K562 (cell line): ENCODE data around the gene IL13. TPM values are rescaled to one million over a fixed set of nuclear protein-coding genes. Genes with fewer than 3 reads are reported as not detected.
A peak's percentile ranks its signal among the peaks of the same experiment; 100 is the strongest.

Experiments used
- ARID1B ChIP-seq: fragments of 450-650 bp; IDR thresholded peaks from 2 replicates; pipeline ENCODE4 v1.6.1; 2016; ENCODE audit warnings: antibody characterized with exemption, mild to moderate bottlenecking, inconsistent platforms
- BDP1 ChIP-seq: IDR thresholded peaks from 3 replicates; pipeline ENCODE4 v1.6.1; 2011; ENCODE audit not compliant: insufficient read length, insufficient read depth
- BRCA1 ChIP-seq, 2 experiments: fragments of 450-650 bp in 1 of 2; sonication (generic) in 1 of 2; formaldehyde crosslinking in 1 of 2; IDR thresholded peaks; 2 replicates each; pipeline versions ENCODE4 v1.5.0 to v1.6.1; 2017 to 2020; ENCODE audit warnings: mild to moderate bottlenecking in 1 of 2, missing genetic modification reagents in 1 of 2
- C11orf30 ChIP-seq: fragments of 450-650 bp; IDR thresholded peaks from 2 replicates; pipeline ENCODE4 v1.6.1; 2016; ENCODE audit warnings: low read depth, mild to moderate bottlenecking
- FOXM1 ChIP-seq, 2 experiments: fragments of 450-650 bp in 1 of 2; sonication (generic) in 1 of 2; formaldehyde crosslinking in 1 of 2; IDR thresholded peaks; 2 replicates each; pipeline versions ENCODE4 v1.6.1 to v1.9.0; 2017 to 2022; ENCODE audit warnings: low read depth in 2 of 2, mild to moderate bottlenecking in 2 of 2, missing genetic modification reagents in 1 of 2, moderate library complexity in 1 of 2
- KLF6 ChIP-seq: fragments of 250-450 bp; sonication (Bioruptor Pico); IDR thresholded peaks from 2 replicates; pipeline ENCODE4 v1.4.0; 2020; ENCODE audit warnings: mild to moderate bottlenecking, moderate library complexity, borderline replicate concordance
- MEF2D ChIP-seq: conservative IDR thresholded peaks from 2 replicates; pipeline ENCODE4 v1.6.1; 2016; ENCODE audit warnings: low read depth, missing genetic modification characterization, missing compliant biosample characterization
- NELFE ChIP-seq: IDR thresholded peaks from 2 replicates; pipeline ENCODE4 v1.6.1; 2011; ENCODE audit warnings: mild to moderate bottlenecking; ENCODE audit not compliant: insufficient read depth, insufficient read length
- NFE2 ChIP-seq: IDR thresholded peaks from 2 replicates; pipeline ENCODE4 v1.6.1; 2014; ENCODE audit warnings: antibody characterized with exemption, low read depth
- RFX5 ChIP-seq: IDR thresholded peaks from 2 replicates; pipeline ENCODE4 v1.6.1; 2011; ENCODE audit warnings: low read depth, mild to moderate bottlenecking, improper control_type of control experiment, low read length
- TAF15 ChIP-seq: fragments of 200-400 bp; formaldehyde crosslinking; IDR thresholded peaks from 2 replicates; pipeline ENCODE4 v1.6.1; 2017; ENCODE audit warnings: mild to moderate bottlenecking, low read depth, low read length, moderate library complexity
- ZBTB8A ChIP-seq: fragments of 450-650 bp; IDR thresholded peaks from 2 replicates; pipeline ENCODE4 v1.6.1; 2018; ENCODE audit warnings: mild to moderate bottlenecking, moderate library complexity; ENCODE audit not compliant: partially characterized antibody
- ZNF316 ChIP-seq: fragments of 450-650 bp; IDR thresholded peaks from 2 replicates; pipeline ENCODE4 v1.6.1; 2016
- ZNF75A ChIP-seq: fragments of 450-650 bp; formaldehyde crosslinking; IDR thresholded peaks from 2 replicates; pipeline ENCODE4 v1.4.0; 2020; ENCODE audit warnings: mild to moderate bottlenecking
- ZZZ3 ChIP-seq: fragments of 450-650 bp; IDR thresholded peaks from 2 replicates; pipeline ENCODE4 v1.6.1; 2016; ENCODE audit warnings: antibody characterized with exemption, mild to moderate bottlenecking, moderate library complexity
- polyA plus RNA-seq, 8 experiments: library from polyadenylated mRNA; depleted of rRNA in 4 of 8; stranded (reverse) in 5 of 8; unstranded in 3 of 8; fragments of >200 nt; fragmentation: Nextera tagmentation in 2 of 8; fragmentation: Illumina TruSeq in 1 of 8; extraction: Ambion mirVana in 2 of 8; extraction: Trizol in 1 of 8; gene quantifications; 2 replicates each; pipeline versions ENCODE4 v1.2.1 to v1.2.3, GENCODE V29; 2011 to 2014; ENCODE audit warnings: inconsistent platforms in 1 of 8, missing spikeins in 1 of 8
- total RNA-seq, 7 experiments: library from RNA; depleted of rRNA in 6 of 7; stranded (reverse); fragments of >200 nt in 6 of 7; fragmentation: Illumina TruSeq in 2 of 7; extraction: Trizol in 2 of 7; gene quantifications; 2 replicates each; pipeline versions ENCODE4 v1.2.1 to v1.2.3, GENCODE V29; 2011 to 2021; ENCODE audit warnings: low replicate concordance in 1 of 7
- TF ChIP-seq, protein P1 (sequence below): fragments of 200-800 bp; sonication (Bioruptor generic); IDR thresholded peaks from 2 replicates; pipeline ENCODE4 v1.6.1; 2017; ENCODE audit warnings: missing genetic modification characterization, missing compliant biosample characterization
- TF ChIP-seq, protein P2 (sequence below): fragments of 250-450 bp; sonication (Bioruptor Pico); IDR thresholded peaks from 2 replicates; pipeline ENCODE4 v1.4.0; 2020; ENCODE audit warnings: borderline replicate concordance
- TF ChIP-seq, protein P3 (sequence below), 2 experiments: fragments of 150-350 bp in 1 of 2; IDR thresholded peaks; 2 replicates each; pipeline ENCODE4 v1.6.1; 2012 to 2016; ENCODE audit warnings: low read depth in 2 of 2, low read length in 2 of 2, mild to moderate bottlenecking in 1 of 2, moderate library complexity in 1 of 2

Gene IL13
- total and polyA plus RNA-seq, 9 of the 15 experiments (the other 6 are each of a cell fraction or from before 2014, with no cell fraction given), result not detected

DNA sequence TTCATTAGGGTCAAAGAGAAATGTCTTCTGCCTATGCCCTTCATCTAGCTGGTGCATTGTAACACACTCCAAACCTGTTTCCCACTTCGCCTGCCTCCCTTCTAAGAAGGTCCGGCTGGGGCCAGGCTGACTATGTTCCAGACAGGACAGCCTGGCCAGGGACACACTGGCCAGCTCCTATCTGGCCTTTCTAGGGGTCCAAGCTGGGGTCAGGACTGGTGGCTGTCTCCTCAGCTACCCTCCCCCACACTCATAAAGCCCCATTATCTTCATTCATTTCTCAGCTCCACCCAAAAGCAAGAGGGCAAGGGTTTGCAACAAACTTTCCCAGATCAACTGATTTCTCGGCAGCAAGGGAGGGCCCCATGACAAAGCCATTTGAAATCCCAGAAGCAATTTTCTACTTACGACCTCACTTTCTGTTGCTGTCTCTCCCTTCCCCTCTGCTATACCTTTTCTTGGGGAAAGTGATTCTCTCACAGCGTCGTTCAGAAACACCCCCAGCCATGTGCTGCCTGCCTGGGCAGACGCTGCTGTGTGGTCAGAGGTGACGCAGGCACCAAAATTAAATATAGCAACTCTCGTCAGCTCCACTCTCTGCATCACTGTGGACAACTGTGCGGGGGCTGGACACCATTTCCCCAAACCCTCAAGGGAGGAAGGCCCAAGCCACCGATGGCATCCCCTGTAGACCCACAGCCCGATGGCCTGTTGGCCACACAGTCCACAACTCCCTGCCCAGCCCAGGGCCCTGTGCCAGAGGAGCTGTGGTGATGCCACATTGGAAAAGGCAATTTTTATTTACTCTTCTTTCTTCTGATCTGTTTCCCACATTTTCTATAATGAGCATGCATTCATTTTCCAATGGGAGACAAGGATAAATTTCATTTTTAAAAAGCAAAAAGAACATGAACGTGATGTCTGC is 6.1 kb downstream of the IL13 start (continued):
- no peak for TF ChIP-seq BDP1
- TF ChIP-seq MEF2D (tag), result peak; percentile 75
- TF ChIP-seq RFX5, result no peak
- peak; percentile 69 for TF ChIP-seq ARID1B
- peak; percentile 64 for TF ChIP-seq NFE2
- no peak for TF ChIP-seq ZBTB8A
- TF ChIP-seq ZZZ3, result no peak
- TF ChIP-seq BRCA1 (IDR thresholded peaks at IDR 0.05), result no peak
- no peak for TF ChIP-seq BRCA1 (CRISPR knock-in tag; IDR thresholded peaks at IDR 0.05)
- no peak for TF ChIP-seq NELFE
- TF ChIP-seq, protein P1, sequence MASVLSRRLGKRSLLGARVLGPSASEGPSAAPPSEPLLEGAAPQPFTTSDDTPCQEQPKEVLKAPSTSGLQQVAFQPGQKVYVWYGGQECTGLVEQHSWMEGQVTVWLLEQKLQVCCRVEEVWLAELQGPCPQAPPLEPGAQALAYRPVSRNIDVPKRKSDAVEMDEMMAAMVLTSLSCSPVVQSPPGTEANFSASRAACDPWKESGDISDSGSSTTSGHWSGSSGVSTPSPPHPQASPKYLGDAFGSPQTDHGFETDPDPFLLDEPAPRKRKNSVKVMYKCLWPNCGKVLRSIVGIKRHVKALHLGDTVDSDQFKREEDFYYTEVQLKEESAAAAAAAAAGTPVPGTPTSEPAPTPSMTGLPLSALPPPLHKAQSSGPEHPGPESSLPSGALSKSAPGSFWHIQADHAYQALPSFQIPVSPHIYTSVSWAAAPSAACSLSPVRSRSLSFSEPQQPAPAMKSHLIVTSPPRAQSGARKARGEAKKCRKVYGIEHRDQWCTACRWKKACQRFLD (CRISPR knock-in tag), result peak; percentile 76; the same call in 1 of the 2 replicates
- no peak for TF ChIP-seq ZNF75A
- TF ChIP-seq, protein P2, sequence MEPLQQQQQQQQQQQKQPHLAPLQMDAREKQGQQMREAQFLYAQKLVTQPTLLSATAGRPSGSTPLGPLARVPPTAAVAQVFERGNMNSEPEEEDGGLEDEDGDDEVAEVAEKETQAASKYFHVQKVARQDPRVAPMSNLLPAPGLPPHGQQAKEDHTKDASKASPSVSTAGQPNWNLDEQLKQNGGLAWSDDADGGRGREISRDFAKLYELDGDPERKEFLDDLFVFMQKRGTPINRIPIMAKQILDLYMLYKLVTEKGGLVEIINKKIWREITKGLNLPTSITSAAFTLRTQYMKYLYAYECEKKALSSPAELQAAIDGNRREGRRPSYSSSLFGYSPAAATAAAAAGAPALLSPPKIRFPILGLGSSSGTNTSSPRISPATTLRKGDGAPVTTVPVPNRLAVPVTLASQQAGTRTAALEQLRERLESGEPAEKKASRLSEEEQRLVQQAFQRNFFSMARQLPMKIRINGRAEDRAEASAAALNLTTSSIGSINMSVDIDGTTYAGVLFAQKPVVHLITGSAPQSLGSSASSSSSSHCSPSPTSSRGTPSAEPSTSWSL, result peak; percentile 84; the same call in 1 of the 2 replicates
- TF ChIP-seq ZNF316, result 0 out of 2 replicates have a peak, but pooled peaks have one; percentile 22
- no peak for TF ChIP-seq KLF6 (CRISPR knock-in tag)
- TF ChIP-seq C11orf30, result no peak
- no peak for TF ChIP-seq TAF15
- TF ChIP-seq, protein P3, sequence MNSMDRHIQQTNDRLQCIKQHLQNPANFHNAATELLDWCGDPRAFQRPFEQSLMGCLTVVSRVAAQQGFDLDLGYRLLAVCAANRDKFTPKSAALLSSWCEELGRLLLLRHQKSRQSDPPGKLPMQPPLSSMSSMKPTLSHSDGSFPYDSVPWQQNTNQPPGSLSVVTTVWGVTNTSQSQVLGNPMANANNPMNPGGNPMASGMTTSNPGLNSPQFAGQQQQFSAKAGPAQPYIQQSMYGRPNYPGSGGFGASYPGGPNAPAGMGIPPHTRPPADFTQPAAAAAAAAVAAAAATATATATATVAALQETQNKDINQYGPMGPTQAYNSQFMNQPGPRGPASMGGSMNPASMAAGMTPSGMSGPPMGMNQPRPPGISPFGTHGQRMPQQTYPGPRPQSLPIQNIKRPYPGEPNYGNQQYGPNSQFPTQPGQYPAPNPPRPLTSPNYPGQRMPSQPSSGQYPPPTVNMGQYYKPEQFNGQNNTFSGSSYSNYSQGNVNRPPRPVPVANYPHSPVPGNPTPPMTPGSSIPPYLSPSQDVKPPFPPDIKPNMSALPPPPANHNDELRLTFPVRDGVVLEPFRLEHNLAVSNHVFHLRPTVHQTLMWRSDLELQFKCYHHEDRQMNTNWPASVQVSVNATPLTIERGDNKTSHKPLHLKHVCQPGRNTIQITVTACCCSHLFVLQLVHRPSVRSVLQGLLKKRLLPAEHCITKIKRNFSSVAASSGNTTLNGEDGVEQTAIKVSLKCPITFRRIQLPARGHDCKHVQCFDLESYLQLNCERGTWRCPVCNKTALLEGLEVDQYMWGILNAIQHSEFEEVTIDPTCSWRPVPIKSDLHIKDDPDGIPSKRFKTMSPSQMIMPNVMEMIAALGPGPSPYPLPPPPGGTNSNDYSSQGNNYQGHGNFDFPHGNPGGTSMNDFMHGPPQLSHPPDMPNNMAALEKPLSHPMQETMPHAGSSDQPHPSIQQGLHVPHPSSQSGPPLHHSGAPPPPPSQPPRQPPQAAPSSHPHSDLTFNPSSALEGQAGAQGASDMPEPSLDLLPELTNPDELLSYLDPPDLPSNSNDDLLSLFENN (IDR thresholded peaks at IDR 0.05; ENCODE audit: low read depth in 2 of 2, low read length in 2 of 2), result 0 out of 4 replicates have a peak, but pooled peaks of 1 of the 2 experiments have one; percentile 25
- TF ChIP-seq FOXM1 (IDR thresholded peaks at IDR 0.05; ENCODE audit: low read depth), result no peak
- TF ChIP-seq FOXM1 (CRISPR knock-in tag; IDR thresholded peaks at IDR 0.05; ENCODE audit: low read depth), result no peak
